T-helper 9 cell (primary cell): ENCODE measurements around the gene TIMM23.
"Not testable (repeated sequence)": the region's sequence is repeated elsewhere in the genome, so short reads cannot be mapped to it uniquely, and the experiment has no call there.

Experiments
- DNase-seq: peaks from one replicate; pipeline ENCODE4 v3.0.0-alpha.2; 2020

Gene TIMM23

DNA sequence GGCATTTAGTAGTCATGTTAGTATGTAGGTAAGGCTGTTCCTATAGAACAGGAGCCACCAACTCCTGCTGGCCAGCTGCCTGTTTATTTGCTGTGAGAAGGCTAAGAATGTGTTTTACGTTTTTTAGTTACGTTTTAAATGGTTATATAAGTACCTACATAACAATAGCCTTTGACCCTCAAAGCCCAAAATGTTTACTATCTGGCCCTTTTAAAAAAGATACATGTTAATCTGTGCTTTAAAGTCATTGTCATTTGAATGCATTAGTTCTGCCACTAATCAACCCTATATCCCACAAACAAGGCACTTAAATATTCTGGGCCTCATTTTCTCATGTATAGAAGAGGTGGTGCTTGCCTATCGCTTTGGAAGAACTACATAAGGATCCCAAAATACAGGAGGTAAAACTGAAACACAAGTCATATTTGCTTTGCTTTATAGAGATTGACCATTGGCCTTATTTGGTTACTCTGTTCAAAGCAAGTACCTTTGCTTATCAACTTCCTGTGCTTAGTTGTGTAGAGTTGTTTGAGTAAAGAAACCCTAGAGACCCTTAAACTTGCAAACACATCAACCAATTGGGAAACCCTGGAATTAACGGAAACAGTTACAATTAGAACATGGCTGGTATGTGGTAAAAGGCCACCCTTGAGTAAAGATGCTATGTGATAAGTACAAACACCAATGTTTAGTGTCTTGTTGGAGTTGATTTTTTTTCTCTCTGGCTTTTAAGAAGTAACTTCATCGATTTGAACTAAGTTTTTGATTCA lies 25.9 kb downstream of the TIMM23 start:
- no peak for DNase-seq

GRCh38 chr10:45999955-46000354 lies 27.7 kb downstream of the TIMM23 start:
- not testable (repeated sequence) for DNase-seq

DNA sequence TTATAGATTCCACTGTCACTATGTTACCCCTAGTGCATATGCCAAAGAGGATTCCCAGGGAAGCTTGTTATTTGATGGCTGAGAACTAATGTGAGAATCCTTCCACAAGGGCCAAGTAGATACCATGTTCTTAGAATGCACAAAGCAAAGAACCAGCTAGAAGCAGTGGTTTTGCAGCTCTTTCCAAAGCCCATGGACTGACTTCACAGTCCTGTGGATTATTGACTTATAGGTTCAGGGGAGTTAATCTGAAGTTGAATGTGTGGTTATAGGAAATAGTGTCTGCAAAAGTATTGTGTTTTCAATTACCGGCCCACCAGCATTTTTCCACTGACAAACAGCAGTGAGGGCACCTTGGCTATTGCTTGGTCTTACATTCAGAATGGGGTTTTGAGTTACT lies 28.2 kb downstream of the TIMM23 start:
- DNase-seq = no peak

DNA sequence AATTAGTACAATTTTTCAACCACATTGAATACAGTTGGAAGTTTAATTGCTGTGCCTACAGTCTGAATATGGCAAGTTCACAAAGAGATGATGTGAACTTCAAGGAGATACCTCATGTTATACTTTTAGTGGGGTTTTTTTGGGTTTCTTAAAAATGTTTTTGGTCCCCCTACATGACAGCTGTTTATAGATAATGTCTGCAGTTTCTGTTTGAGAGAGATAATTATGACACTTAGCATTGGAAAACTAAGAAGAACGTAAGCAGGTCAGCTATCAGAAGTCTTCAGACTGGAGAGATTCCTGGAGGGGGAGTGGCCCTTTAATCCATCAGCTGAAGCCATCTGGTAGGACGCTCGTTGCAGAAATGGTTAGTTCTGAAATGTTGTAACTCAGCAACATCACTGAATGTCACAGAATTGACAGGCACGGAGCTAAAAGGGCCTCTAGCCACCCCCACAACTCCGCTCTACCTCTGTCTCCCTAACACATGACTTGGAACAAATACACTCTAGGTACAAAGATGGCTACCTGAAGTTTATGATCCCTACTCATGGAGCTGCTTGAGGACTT lies 29.0 kb downstream of the TIMM23 start:
- no peak for DNase-seq

DNA sequence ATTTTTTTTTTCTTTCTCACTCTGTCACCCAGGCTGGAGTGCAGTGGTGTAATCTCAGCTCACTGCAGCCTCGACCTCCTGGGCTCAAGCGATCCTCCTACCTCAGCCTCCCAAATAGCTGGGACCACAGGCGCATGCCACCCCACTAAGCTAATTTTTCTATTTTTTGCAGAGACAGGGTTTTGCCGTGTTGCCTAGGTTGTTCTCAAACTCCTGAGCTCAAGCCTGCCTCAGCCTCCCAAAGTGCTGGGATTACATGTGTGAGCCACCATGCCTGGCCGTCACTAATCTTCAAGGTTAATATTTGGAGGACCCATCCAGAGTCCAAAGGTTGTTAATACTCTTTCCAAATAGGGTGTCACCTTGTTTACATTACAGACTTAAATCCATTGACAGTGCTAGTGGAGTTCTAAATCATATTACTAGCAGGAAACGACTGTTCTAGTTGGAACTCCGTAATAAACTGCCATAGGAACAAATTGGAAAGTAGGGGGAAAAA lies 29.9 kb downstream of the TIMM23 start:
- DNase-seq = not testable (repeated sequence)

DNA sequence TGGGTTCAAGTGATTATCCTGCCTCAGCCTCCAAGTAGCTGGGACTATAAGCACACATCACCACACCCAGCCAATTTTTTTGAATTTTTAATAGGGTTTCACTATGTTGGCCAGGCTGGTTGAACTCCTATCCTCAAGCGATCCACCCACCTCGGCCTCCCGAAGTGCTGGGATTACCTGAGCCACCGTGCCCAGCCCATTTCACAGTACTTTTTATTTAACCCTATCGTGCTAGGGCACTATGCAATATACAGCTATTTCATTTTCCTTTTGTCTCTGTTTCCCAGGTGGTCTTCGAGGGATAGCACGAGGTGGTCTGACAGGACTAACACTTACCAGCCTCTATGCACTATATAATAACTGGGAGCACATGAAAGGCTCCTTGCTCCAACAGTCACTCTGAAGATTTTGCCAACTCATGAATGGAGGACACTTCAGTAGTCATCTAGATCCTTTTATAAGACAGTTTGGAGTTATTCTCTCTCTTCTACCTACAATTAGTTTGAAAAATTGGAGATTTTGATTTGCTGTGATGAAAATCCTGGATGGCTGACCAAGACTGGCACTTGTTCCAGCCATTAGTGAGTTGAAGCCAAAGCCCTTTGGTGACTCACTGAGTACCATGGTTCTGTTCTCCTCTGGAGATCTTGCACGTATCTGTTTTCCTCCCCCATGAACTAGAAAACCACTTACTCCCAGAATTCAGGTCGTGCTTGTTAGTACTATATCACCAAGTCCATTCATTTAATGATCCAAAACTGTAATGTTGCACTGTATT lies 30.8 kb downstream of the TIMM23 start:
- no peak for DNase-seq

DNA sequence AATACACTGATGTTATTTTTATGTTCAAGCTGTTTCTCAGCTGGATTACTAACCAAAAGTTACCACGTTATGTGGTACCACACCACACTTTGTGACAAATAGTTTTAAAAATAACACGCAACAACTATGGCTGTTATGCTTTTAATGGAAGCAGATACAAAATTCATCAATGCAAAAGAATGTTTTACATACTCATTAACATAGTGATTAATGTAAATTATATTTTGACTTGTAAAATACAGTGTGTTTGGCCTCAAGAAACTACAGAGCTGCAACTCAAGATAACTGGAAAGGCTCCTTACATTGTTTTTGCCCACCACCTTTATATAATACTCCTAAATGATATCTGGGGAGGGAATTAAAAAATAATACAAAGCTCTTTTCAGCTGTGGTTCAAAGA lies 32.7 kb downstream of the TIMM23 start:
- no peak for DNase-seq

DNA sequence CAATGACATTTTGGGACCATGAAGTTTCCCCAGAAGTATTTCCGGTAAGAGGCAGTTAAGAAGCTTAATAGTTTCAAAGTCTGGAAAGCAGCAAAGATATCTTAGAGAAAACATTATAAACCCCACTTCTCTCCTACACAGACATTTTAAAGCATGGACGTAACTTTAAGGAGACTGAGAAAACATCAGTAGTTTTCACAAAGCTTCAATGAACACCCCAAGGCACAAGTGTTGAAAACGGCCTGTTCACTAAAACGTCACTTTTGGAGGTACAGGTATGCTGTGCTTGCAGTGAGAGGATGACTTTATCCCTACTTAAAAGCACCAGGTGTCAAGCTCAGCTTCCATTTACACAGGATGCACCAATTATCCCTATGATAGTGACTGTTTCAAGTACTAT lies 33.1 kb downstream of the TIMM23 start:
- DNase-seq = no peak

DNA sequence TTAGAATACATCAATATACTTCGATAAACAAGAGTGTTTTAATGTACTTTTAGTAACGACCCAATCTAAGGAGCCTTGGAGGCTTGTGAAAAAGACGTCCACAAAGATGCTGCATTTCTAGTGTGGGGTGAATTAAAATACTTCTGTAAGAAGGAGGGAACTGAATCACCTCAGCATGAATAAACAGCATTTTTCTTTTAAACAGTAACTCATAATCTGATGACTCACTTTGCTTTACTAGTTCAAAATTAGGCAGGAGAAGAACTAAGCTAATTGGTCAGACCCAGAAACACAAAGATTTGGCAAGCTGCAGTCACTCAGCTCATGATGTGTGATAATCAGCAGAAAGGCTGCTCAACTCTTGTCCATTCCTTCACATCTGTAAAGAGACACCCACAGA lies 33.9 kb downstream of the TIMM23 start:
- DNase-seq = no peak

GRCh38 chr10:46012746-46013145 lies 40.5 kb downstream of the TIMM23 start:
- no peak for DNase-seq

- DNase-seq = no peak
Measured at GRCh38 chr10:46014206-46014605, 41.9 kb downstream of the TIMM23 start.

DNA sequence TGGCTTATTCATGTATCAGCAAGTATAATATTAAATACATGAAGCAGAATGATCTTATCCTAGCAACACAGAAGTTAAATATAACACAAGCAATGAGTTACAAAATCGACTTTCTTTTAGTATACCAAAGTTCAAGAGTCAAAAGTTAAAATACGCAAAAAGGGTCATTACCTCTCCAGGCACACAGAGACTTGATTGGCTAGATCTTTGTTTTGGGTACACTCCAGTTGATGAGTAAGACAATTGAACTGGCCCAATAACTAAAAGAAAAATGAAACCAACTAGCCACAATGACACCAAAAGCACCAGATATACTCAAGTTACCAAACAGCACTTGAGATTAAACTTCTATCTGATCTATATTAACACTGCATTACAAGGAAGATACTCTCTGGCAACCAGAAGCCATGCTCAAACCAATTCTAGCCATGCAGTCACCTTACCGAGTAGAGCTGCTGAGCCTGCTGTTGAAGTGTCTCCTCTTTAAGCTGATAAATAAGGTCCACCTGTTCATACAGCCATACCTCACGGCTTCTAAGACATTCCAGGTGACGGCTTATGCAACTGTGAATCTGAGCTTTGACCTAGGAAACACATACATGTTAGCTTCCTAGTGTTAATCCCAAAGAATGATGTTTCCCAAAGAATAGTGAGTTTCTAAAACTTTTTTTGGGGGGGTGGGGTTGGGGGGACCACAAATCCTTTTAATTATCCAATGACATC lies 42.6 kb downstream of the TIMM23 start:
- DNase-seq = no peak

- DNase-seq = no peak
Measured at GRCh38 chr10:46016190-46016589, 43.9 kb downstream of the TIMM23 start.

DNA sequence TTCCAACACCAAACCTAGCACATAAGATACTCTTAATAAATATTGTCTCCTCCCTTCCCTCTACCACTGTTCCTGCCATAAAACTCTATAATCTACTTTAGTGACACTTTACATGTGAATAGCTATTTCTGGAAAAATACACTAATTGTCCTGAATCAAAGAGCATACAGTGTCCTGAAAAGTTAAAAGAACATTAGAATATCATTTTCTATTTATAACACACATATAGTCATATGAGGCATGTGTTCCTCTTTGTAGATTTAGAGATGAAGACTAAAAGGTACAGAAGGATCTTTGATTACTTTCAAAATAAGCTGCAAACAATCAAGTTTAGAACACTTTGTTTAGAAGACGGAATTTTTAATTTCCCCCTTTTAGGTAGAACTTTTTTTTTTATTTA lies 44.5 kb downstream of the TIMM23 start:
- DNase-seq = no peak

- DNase-seq = no peak
Measured at GRCh38 chr10:46017733-46018132, 45.4 kb downstream of the TIMM23 start.

DNA sequence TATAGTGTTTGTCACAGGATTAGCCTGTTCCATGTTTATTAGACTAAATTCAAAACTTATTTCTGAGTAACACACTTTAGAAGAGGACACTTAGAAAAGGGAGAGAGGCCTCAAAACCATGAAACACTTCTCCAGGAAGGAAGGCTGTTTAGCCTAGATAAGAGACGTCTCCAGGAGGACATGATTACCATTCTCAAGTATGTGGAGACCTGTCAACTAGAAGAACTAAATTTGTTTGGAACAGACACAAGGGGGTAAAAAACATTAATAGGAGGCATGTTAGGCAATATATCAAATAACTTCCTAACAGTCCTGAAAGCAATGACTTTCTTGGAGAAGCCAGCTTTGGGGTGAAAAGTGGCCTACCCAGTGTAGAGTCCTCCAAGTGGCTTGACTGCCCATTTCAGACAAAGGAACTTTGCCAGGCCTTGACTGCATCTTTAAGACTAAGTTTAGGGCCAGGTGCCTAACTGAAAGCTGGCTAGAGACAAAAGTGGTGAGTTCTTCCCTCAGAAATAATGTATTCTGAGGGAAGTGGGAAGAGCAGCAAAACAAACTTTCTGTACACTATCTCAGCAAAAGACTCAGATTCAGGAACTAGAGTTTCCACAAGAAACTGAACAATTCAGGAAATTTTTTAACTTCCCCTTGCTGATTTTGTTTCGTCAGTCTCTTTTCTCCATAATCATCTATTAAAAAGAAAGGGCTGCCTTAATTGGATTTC lies 46.3 kb downstream of the TIMM23 start:
- DNase-seq = no peak

DNA sequence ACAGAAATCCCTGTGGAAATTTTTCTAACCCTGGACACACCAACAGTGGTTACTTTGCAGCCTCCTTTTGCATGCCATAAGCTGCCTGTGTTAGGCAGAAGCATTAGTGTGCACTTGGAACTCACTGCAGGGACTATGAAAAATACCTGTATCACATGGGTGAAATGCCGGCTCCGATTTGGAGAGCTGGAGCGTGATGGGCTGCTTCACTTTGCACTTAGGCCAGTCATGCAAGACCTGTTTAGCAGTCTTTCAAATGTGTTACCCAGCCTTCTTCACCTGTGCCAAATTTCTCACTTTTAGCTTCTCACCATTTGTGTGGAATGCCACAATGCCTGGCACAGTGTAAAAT lies 46.9 kb downstream of the TIMM23 start:
- DNase-seq = no peak

GRCh38 chr10:46019569-46020343 lies 47.5 kb downstream of the TIMM23 start:
- no peak for DNase-seq

- DNase-seq = no peak
Measured at GRCh38 chr10:46020344-46020657, 48.0 kb downstream of the TIMM23 start.

GRCh38 chr10:46022978-46023702 lies 50.9 kb downstream of the TIMM23 start:
- peak; percentile 75 for DNase-seq

DNA sequence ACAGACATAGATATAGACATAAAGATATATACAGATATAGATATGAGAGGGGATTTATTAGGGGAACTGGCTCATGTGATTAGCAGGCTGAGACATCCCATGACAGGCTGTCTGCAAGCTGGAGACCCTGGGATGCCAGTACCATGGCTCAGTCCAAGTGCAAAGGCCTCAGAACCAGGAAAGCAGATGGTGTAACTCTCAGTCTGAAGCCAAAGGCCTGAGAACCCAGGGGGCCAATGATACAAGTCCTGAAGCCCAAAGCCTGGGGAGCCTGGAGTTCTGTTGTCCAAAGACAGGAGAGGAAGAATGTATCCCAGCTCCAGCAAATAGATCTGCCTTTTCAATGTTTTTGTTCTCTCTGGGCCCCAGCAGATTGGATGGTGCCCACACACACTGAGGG lies 52.7 kb downstream of the TIMM23 start:
- no peak for DNase-seq
